ENCODE results near the gene TNFRSF14. TPM values are rescaled to one million over a fixed set of nuclear protein-coding genes. Genes with fewer than 3 reads are reported as not detected.
A peak's percentile ranks its signal among the peaks of the same experiment; 100 is the strongest.

The TNFRSF14 gene
- total RNA-seq = 100 to 1,000 TPM in 1 of 2 donors, 10 to 100 TPM in 1; 93.2 to 299 TPM

DNA sequence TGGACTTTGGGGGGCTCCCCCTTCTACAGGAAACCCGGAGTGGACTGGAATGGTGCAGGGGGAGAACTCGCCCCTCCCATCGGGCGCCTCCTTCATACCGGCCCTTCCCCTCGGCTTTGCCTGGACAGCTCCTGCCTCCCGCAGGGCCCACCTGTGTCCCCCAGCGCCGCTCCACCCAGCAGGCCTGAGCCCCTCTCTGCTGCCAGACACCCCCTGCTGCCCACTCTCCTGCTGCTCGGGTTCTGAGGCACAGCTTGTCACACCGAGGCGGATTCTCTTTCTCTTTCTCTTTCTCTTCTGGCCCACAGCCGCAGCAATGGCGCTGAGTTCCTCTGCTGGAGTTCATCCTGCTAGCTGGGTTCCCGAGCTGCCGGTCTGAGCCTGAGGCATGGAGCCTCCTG lies at the start of gene TNFRSF14:
TNFRSF14 (plus strand) TSS at position 95 of the 401 bp plus-strand sequence; CDS start at position 389, 294 bp downstream.
- peaks cover 63% of the 10 kb centered on the region for H3K36me3 Mint-ChIP-seq (ENCODE audit: low read depth)
- H3K9me3 Mint-ChIP-seq = no peaks in the 10 kb centered on the region
- H3K4me1 Mint-ChIP-seq = peaks cover 7% of the 10 kb centered on the region
- H3K27me3 Mint-ChIP-seq = no peaks in the 10 kb centered on the region
- H3K4me3 Mint-ChIP-seq = peak within 1 kb of the TSS; percentile 96
- H3K27ac Mint-ChIP-seq = peak within 1 kb of the TSS; percentile 94
- peak; percentile 57 for ATAC-seq (replicated peaks)

- H3K36me3 Mint-ChIP-seq (ENCODE audit: low read depth) = peaks cover 29% of the 10 kb centered on the region
- H3K9me3 Mint-ChIP-seq = no peaks in the 10 kb centered on the region
- no peak overlapping the region for H3K4me3 Mint-ChIP-seq
- no peaks in the 10 kb centered on the region for H3K27me3 Mint-ChIP-seq
- H3K27ac Mint-ChIP-seq = no peak overlapping the region
- no peaks in the 10 kb centered on the region for H3K4me1 Mint-ChIP-seq
- no peak for ATAC-seq (replicated peaks)
Observed at GRCh38 chr1:2506901-2507565, 49.1 kb upstream of the TNFRSF14 start.

GRCh38 chr1:2507744-2508155 lies 48.4 kb upstream of the TNFRSF14 start:
- Mint-ChIP-seq H3K27me3 (no peaks in the 10 kb centered on the region), H3K9me3 (no peaks in the 10 kb centered on the region), H3K4me3 (no peak overlapping the region), H3K36me3 (ENCODE audit: low read depth) (peaks cover 34% of the 10 kb centered on the region), H3K27ac (no peak overlapping the region), H3K4me1 (no peaks in the 10 kb centered on the region)
- ATAC-seq (replicated peaks) = no peak

DNA sequence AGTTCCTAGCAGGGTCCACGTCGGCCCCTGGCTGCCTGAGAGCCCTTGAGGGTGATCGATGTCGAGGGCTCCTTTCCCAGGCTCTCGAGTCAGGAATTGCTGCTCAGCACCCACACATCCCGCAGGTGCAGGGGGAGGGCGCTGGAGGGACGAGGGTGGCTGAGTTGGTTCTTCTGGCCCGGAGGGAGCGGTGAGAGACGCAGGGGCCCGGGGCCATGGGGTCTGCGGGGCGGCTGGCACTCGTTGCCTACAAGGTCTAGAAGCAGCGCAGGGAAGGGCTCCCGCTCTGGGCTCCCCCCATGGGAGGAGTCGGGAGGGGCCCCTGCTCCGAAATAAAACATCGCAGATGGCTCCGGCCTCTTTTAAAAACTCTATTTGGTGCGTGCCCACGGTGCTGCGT lies 48.0 kb upstream of the TNFRSF14 start:
- Mint-ChIP-seq H3K4me1 (no peaks in the 10 kb centered on the region), H3K36me3 (ENCODE audit: low read depth) (peaks cover 34% of the 10 kb centered on the region), H3K4me3 (no peak overlapping the region), H3K27ac (no peak overlapping the region), H3K9me3 (no peaks in the 10 kb centered on the region), H3K27me3 (no peaks in the 10 kb centered on the region)
- no peak for ATAC-seq (replicated peaks)

DNA sequence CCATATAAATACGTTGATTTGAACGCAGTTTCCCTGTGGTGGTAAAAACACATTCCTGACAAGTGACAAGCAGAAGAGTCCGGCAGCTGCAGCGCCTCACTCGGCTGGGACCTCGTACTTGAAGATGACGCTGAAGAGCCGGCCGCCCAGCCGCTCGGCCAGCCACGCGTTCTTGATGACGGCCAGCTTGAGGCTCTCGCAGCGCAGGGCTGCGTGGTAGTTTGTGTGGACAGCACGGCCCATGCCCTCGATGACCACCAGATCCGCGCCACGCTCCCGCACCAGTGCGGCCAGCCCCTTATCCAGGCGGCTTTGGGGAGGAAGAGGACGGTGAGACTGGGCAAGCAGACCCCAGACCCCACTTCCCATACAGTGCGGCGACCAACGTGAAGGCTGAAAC lies 47.4 kb upstream of the TNFRSF14 start:
- no peak overlapping the region for H3K27ac Mint-ChIP-seq
- no peaks in the 10 kb centered on the region for H3K27me3 Mint-ChIP-seq
- peaks cover 39% of the 10 kb centered on the region for H3K36me3 Mint-ChIP-seq (ENCODE audit: low read depth)
- no peaks in the 10 kb centered on the region for H3K9me3 Mint-ChIP-seq
- ATAC-seq (replicated peaks) = no peak
- H3K4me3 Mint-ChIP-seq = no peak overlapping the region
- no peaks in the 10 kb centered on the region for H3K4me1 Mint-ChIP-seq

DNA sequence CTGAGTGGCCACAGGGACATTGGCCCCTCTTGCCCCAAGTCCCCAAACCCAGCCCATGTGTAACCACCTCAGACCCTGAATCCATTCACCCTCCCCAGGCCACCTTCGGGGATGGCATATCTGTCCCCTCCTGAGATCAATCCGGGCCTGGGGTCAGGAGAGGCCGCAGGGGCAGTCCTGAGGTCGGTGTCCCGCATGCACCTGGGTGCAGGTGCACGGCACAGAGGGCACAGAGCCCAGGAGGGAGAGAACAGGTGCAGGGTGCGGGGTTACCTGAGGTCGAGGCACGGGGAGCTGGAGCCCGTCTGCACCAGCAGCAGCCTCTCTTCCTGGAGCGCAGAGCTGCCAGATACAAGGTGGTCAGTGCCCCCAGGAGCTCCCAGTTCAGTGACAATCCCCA lies 46.6 kb upstream of the TNFRSF14 start:
- H3K27ac Mint-ChIP-seq = no peak overlapping the region
- no peak overlapping the region for H3K4me3 Mint-ChIP-seq
- no peaks in the 10 kb centered on the region for H3K4me1 Mint-ChIP-seq
- peaks cover 41% of the 10 kb centered on the region for H3K36me3 Mint-ChIP-seq (ENCODE audit: low read depth)
- H3K27me3 Mint-ChIP-seq = no peaks in the 10 kb centered on the region
- H3K9me3 Mint-ChIP-seq = no peaks in the 10 kb centered on the region
- ATAC-seq (replicated peaks) = no peak

DNA sequence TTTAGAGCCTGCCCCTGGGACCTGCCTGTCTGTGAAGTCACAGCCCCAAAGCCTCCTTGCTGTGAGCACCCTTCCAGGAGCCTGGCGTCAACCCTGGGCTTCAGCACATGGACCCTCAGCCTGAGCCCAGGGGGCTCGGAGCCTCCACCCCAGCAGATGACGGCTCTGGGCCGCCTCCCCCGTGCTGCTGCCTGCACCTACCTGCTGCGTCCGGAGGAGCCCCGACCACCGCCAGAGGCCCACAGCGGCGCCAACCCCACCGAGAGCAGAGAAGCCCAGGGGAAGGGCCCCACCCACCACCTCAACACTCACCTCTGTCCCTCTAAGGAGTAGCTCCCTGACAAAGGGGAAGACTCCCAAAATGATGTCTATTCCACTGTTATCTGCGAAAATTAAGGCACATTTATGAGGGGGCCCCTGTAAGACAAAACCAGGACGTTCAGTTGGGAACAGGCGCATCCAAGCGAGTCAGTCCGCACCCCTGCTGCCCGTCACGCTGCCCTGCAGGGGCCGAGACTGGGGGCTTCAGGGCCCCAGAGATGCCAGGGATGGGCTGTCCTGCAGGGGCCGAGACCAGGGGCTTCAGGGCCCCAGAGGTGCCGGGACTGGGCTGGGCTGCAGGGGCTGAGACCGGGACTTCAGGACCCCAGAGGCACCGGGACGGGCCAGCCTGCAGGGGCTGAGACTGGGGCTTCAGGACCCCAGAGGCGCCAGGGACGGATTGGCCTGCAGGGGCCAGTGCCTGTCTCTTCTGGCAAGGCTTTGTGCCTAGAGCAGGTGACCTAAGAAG lies 45.6 kb upstream of the TNFRSF14 start:
- H3K4me1 Mint-ChIP-seq = no peaks in the 10 kb centered on the region
- no peak overlapping the region for H3K27ac Mint-ChIP-seq
- no peaks in the 10 kb centered on the region for H3K9me3 Mint-ChIP-seq
- H3K36me3 Mint-ChIP-seq (ENCODE audit: low read depth) = peaks cover 46% of the 10 kb centered on the region
- no peaks in the 10 kb centered on the region for H3K27me3 Mint-ChIP-seq
- no peak overlapping the region for H3K4me3 Mint-ChIP-seq
- no peak for ATAC-seq (replicated peaks)

- Mint-ChIP-seq H3K9me3 (no peaks in the 10 kb centered on the region), H3K36me3 (ENCODE audit: low read depth) (peaks cover 68% of the 10 kb centered on the region), H3K4me3 (no peak overlapping the region), H3K27me3 (no peaks in the 10 kb centered on the region), H3K4me1 (no peaks in the 10 kb centered on the region), H3K27ac (no peak overlapping the region)
- no peak for ATAC-seq (replicated peaks)
Observed at GRCh38 chr1:2512862-2513421, 43.2 kb upstream of the TNFRSF14 start.

DNA sequence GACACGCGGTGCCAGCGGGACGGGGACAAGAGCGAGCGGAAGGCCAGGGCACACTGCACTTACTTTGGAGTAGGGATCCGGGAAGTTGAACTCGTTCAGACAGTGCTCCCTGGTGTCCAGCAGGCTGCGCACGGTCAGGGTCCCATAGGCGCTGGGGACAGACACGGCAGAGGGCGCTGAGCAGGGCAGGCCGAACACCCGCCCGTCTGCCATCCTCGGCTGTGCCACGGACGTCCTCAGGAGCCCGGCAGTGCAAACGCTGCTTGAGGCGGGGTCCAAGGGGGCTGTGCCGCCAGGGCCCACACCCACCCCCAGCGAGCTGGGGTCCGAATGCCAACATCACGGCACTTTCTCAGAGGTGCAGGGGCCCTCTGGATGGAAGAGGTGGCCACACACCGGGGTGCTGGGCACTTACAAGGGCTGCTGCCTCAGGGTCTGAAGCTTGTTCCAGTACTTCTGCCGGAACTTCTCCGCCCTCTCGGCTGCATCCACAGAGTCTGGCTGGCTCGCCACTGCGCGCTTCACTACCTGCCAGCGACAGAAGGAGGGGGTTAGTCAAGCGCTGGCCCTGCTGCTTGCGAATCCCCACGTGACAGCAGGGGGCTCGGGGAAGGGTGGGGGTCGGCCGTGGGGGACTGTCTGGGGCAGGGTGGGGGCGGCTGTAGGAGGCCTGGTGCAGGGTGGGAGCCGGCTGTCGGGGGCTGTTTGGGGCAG lies 42.1 kb upstream of the TNFRSF14 start:
- H3K9me3 Mint-ChIP-seq = no peaks in the 10 kb centered on the region
- ATAC-seq (replicated peaks) = no peak
- no peaks in the 10 kb centered on the region for H3K27me3 Mint-ChIP-seq

DNA sequence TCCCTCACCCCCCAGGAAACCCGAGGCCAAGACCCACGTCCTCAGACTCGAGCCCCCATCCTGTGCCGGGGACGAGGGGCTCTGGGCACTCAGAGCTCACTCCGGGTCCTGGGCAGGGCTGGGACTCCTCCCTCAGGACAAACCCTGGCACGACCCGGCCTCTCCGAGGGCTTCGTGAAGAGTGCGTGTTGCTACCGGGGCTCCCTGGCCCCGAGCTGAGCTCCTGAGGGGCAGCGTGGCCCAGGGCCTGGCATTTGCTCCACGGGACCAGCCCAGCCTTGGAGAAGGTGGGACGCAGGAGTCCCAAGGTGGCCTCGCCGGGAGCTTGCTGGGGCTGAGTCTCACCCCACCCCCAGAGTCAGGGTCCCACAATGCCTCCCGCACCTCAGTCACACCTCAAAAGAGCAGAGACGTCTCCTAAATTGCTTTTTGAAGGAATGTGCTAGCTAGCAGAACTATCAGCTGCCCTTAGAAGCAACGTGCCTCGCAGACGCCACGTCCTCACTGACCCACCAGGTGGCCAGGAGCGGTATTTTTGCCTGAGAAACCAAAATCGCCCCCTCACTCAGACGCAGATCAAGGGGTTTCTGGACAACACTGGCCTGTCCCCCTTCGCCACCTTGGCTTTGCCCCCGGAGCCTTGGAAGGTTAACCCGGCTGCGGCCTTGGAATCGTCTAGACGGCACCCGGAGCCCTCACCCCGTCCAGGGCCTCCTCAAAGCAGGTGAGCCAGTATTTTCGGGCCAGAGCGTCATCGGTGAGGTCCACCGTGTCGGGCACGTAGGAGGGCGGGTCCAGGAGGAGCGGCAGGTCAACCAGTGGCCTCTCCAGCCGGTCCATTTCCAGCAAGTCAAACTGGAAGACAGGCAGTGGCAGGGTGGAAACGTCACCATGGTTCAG lies 41.1 kb upstream of the TNFRSF14 start:
- peaks cover 67% of the 10 kb centered on the region for H3K36me3 Mint-ChIP-seq (ENCODE audit: low read depth)
- H3K27ac Mint-ChIP-seq = no peak overlapping the region
- no peaks in the 10 kb centered on the region for H3K27me3 Mint-ChIP-seq
- ATAC-seq (replicated peaks) = no peak
- H3K4me3 Mint-ChIP-seq = no peak overlapping the region
- no peaks in the 10 kb centered on the region for H3K9me3 Mint-ChIP-seq
- H3K4me1 Mint-ChIP-seq = no peaks in the 10 kb centered on the region

More for the DNA sequence above, 42.1 kb upstream of the TNFRSF14 start:
- no peak overlapping the region for H3K27ac Mint-ChIP-seq
- no peak overlapping the region for H3K4me3 Mint-ChIP-seq
- peaks cover 71% of the 10 kb centered on the region for H3K36me3 Mint-ChIP-seq (ENCODE audit: low read depth)
- no peaks in the 10 kb centered on the region for H3K4me1 Mint-ChIP-seq

DNA sequence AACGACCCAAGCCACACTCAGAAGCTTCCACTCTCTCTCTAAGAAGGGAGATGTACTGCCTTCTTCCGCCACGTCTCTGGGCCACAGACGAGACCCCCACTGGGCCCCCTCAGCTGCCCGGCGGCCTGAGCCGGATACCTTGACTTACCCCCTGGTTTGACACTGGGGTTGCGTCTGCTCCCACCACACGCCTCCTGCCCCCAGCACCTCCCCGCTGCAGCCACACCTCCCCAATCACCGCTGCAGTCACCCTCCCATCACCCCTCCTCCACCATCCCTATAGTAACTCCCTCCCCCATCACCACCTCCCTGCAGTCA lies 40.4 kb upstream of the TNFRSF14 start:
- Mint-ChIP-seq H3K9me3 (no peaks in the 10 kb centered on the region), H3K4me3 (no peak overlapping the region), H3K27ac (no peak overlapping the region), H3K4me1 (no peaks in the 10 kb centered on the region), H3K27me3 (no peaks in the 10 kb centered on the region), H3K36me3 (ENCODE audit: low read depth) (peaks cover 64% of the 10 kb centered on the region)
- no peak for ATAC-seq (replicated peaks)

DNA sequence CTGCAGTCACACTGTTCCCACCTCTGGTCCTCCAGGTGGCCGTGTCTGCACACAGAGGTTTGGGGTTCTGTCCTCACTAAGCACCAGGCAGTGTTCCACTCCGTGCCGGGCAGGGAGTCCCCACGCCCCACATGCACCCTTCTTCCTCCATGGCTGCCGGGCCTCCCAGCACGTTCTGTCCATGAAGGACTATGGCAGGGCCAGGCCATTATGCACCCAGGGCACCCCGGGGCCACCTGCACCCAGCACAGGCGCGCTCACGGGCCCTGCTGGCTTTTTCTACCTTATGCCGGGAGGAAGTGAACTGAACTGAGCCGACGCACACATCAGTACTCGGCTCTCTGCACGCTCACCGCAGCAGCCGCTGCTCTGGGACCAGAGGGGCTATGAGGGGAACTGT lies 40.0 kb upstream of the TNFRSF14 start:
- no peak overlapping the region for H3K4me3 Mint-ChIP-seq
- no peaks in the 10 kb centered on the region for H3K27me3 Mint-ChIP-seq
- no peaks in the 10 kb centered on the region for H3K4me1 Mint-ChIP-seq
- peaks cover 68% of the 10 kb centered on the region for H3K36me3 Mint-ChIP-seq (ENCODE audit: low read depth)
- no peak for ATAC-seq (replicated peaks)
- H3K27ac Mint-ChIP-seq = no peak overlapping the region
- no peaks in the 10 kb centered on the region for H3K9me3 Mint-ChIP-seq

DNA sequence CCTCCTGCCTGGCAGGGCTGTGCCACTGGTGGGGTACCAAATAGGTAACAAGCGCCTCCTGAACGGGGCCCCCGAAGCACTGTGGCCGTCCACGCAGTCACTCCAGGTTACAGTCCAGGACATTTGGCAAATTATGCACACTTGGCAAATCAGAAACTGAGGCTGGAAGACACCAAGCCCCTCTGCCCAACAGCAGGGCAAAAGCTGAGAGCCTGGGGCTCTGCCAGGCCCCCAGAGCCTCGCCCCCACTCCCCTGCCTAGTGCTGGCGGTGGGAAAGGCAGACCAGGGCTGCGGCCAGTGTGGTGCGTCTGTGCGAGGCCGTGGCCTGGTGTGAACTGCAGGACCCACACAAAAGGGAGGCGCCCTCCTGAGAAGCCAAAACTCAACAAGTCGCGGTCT lies 39.2 kb upstream of the TNFRSF14 start:
- no peaks in the 10 kb centered on the region for H3K9me3 Mint-ChIP-seq

GRCh38 chr1:2517966-2518365 lies 38.2 kb upstream of the TNFRSF14 start:
- no peak for ATAC-seq (replicated peaks)
- peaks cover 67% of the 10 kb centered on the region for H3K36me3 Mint-ChIP-seq (ENCODE audit: low read depth)
- no peak overlapping the region for H3K27ac Mint-ChIP-seq
- no peaks in the 10 kb centered on the region for H3K9me3 Mint-ChIP-seq
- H3K27me3 Mint-ChIP-seq = no peaks in the 10 kb centered on the region
- H3K4me1 Mint-ChIP-seq = peaks cover 6% of the 10 kb centered on the region
- H3K4me3 Mint-ChIP-seq = no peak overlapping the region

More for the DNA sequence above, 39.2 kb upstream of the TNFRSF14 start:
- no peak for ATAC-seq (replicated peaks)
- Mint-ChIP-seq H3K27ac (no peak overlapping the region), H3K4me1 (no peaks in the 10 kb centered on the region), H3K4me3 (no peak overlapping the region), H3K36me3 (ENCODE audit: low read depth) (peaks cover 65% of the 10 kb centered on the region), H3K27me3 (no peaks in the 10 kb centered on the region)
